ENCODE results near the gene CCT8.
"Not testable (repeated sequence)": the region's sequence is repeated elsewhere in the genome, so short reads cannot be mapped to it uniquely, and the experiment has no call there.

The CCT8 gene

GRCh38 chr21:29017639-29018237 lies 55.7 kb downstream of the CCT8 start:
- no peak for DNase-seq

DNA sequence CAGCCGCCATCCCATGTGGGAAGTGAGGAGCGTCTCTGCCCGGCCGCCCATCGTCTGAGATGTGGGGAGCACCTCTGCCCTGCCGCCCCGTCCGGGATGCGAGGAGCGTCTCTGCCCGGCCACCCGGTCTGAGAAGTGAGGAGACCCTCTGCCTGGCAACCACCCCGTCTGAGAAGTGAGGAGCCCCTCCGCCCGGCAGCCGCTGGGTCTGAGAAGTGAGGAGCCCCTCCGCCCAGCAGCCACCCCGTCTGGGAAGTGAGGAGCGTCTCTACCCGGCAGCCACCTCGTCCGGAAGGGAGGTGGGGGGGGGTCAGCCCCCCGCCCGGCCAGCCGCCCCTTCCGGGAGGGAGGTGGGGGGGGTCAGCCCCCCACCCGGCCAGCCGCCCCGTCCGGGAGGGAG lies 62.2 kb downstream of the CCT8 start:
- not testable (repeated sequence) for DNase-seq

DNA sequence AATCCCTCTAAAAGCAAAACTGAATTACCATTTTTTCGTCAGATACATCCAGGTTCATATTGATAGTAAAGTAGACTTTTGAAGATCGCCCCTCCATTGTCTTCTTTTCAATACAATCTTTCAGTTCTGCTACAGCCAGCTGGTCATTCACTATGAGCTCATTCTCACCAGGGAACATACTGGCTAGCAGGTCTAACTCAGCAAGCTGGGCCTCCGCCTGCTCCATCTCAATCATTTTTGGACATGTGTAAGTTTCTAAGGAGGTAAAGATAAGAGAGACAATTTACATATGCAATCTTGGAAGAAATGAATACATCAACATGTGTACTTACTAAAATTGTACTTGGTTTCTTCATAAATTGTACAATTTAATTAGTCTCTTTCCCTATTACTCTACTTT lies 65.1 kb downstream of the CCT8 start:
- no peak for DNase-seq

DNA sequence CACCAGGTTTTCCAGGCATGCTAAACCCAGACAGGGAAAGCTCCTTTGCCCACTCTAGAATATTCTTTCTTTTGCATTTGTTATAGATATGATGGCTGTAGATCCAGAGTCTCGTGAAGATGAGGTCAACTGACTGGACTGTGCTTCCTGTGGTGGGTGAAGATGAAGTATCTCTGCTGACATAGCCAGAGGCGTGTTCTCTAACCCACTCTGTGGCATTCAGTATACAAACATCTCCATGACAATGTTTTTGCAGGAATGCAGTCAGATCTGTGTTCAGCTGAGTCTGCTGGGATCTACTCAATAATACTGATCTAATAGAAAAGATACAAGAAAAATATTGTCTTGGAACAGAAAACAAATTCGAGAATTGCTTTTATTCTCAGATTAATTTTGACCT lies 65.6 kb downstream of the CCT8 start:
- no peak for DNase-seq

DNA sequence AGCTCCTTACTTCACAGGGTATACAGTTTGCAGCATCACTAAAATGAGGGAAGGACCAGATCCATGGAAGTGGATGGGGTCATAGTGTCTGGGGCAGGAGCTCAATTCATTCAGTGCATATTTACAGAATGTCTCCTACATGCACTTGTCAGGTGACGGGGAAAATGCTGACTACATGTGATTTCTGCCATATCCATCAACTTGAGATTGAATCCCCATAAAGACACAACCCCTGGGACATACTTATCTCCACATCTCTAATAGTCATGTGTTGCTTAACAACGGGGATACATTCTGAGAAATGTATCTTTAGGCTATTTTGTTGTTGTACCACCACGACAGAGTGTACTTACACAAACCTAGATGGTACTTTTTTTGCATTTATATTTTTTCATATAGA lies 66.3 kb downstream of the CCT8 start:
- no peak for DNase-seq

Data from right forelimb (tissue), 1 donor.